HG02970 (cell line): Measurements from ENCODE around the gene GREB1.

Experiments
- ATAC-seq: cut with Tn5 transposase; IDR thresholded peaks from one replicate; pipeline ENCODE4 v1.9.1; 2021; ENCODE audit warnings: mild to moderate bottlenecking, moderate library complexity, moderate number of reproducible peaks; ENCODE audit not compliant: unreplicated experiment, low FRiP score

Gene GREB1

GRCh38 chr2:11629851-11630250 lies 96.0 kb downstream of the GREB1 start:
- ATAC-seq = no peak

GRCh38 chr2:11630855-11631254 lies 97.0 kb downstream of the GREB1 start:
- ATAC-seq = no peak

GRCh38 chr2:11631462-11631861 lies 97.6 kb downstream of the GREB1 start:
- ATAC-seq = no peak

- ATAC-seq = no peak
Observed at GRCh38 chr2:11633923-11634478, 100.2 kb downstream of the GREB1 start.

- no peak for ATAC-seq
Observed at GRCh38 chr2:11634584-11634983, 100.7 kb downstream of the GREB1 start.

- ATAC-seq = no peak
Observed at GRCh38 chr2:11635141-11635540, 101.3 kb downstream of the GREB1 start.

- no peak for ATAC-seq
Observed at GRCh38 chr2:11636593-11637295, 102.9 kb downstream of the GREB1 start.

- ATAC-seq = no peak
Observed at GRCh38 chr2:11637546-11637945, 103.7 kb downstream of the GREB1 start.

- no peak for ATAC-seq
Observed at GRCh38 chr2:11639503-11639902, 105.7 kb downstream of the GREB1 start.

GRCh38 chr2:11640132-11640531 lies 106.3 kb downstream of the GREB1 start:
- ATAC-seq = no peak

- ATAC-seq = no peak
Observed at GRCh38 chr2:11642972-11643371, 109.1 kb downstream of the GREB1 start.

GRCh38 chr2:11644293-11644692 lies 110.4 kb downstream of the GREB1 start:
- ATAC-seq = no peak

GRCh38 chr2:11646530-11646929 lies 112.7 kb downstream of the GREB1 start:
- no peak for ATAC-seq

- ATAC-seq = no peak
Observed at GRCh38 chr2:11647834-11648600, 114.2 kb downstream of the GREB1 start.

GRCh38 chr2:11649093-11649492 lies 115.2 kb downstream of the GREB1 start:
- ATAC-seq = no peak

- ATAC-seq = no peak
Observed at GRCh38 chr2:11651856-11652548, 118.2 kb downstream of the GREB1 start.

GRCh38 chr2:11652553-11652952 lies 118.7 kb downstream of the GREB1 start:
- no peak for ATAC-seq

GRCh38 chr2:11655495-11655894 lies 121.7 kb downstream of the GREB1 start:
- no peak for ATAC-seq

GRCh38 chr2:11656252-11656651 lies 122.4 kb downstream of the GREB1 start:
- ATAC-seq = no peak

- no peak for ATAC-seq
Observed at GRCh38 chr2:11656671-11657101, 122.8 kb downstream of the GREB1 start.

GRCh38 chr2:11657195-11657594 lies 123.3 kb downstream of the GREB1 start:
- ATAC-seq = no peak
